K562 (cell line): ENCODE measurements around the gene SH2B2. TPM values are rescaled to one million over a fixed set of nuclear protein-coding genes. Genes with fewer than 3 reads are reported as not detected.

Experiments
- ATAC-seq: fragments of 200-7000 bp; cut with Tn5 transposase; 3 replicates; pipeline ENCODE4 v1.9.1; 2020; ENCODE audit warnings: moderate library complexity
- BruUV-seq: library from RNA; stranded (reverse); fragments of 400-500 nt; replicated peaks from 2 replicates; lab custom pipeline; 2021; lab: Mats Ljungman, UMichigan
- CTCF ChIA-PET: fragments of 300-600 bp; formaldehyde crosslinking; extraction: SDS; loops from one replicate; lab custom pipeline; 2021; ENCODE audit warnings: low intra/inter-chr PET ratio; lab: Yijun Ruan, JAX
- POLR2A ChIA-PET: fragments of 300-600, 350-650 bp; sonication (Branson Sonifier 250); formaldehyde crosslinking; extraction: SDS; loops from one replicate; lab custom pipeline; 2021; ENCODE audit warnings: antibody characterized with exemption, inconsistent platforms; lab: Yijun Ruan, JAX
- DNase-seq, 4 experiments: peaks; one replicate each; pipeline versions ENCODE4 v3.0.0 to v3.0.0-alpha.2; 2011 to 2018; ENCODE audit warnings: low spot score in 3 of 4, mixed read lengths in 3 of 4; ENCODE audit errors: extremely low read depth in 1 of 4
- FAIRE-seq: peaks from 2 replicates; lab custom pipeline; 2011; peaks lifted over from hg19 to GRCh38; lab: Jason Lieb, UNC
- H2AFZ ChIP-seq: 2 replicates; pipeline ENCODE4 v1.6.0; 2011; ENCODE audit warnings: low read depth, low read length, control low read depth, inconsistent platforms
- H3K27ac ChIP-seq: fragments of 200-600 bp; 3 replicates; pipeline ENCODE4 v1.8.0; 2011; ENCODE audit warnings: low read depth, mild to moderate bottlenecking, control low read depth, inconsistent platforms, low read length, moderate library complexity, mixed read lengths; ENCODE audit errors: extremely low read depth
- H3K27me3 ChIP-seq, 2 experiments: fragments of 300-600 bp in 1 of 2; 2 replicates in 1 of 2; 3 replicates in 1 of 2; pipeline versions ENCODE4 v1.6.0 to v1.8.0; 2011; ENCODE audit warnings: inconsistent platforms in 2 of 2, low read length in 2 of 2, mild to moderate bottlenecking in 1 of 2, mixed read lengths in 1 of 2, moderate library complexity in 1 of 2; ENCODE audit not compliant: control insufficient read depth in 2 of 2, insufficient read depth in 2 of 2
- H3K36me3 ChIP-seq: fragments of 300-600 bp; 3 replicates; pipeline ENCODE4 v1.8.0; 2011; ENCODE audit warnings: mild to moderate bottlenecking, low read length, inconsistent platforms; ENCODE audit not compliant: control insufficient read depth, insufficient read depth
- H3K4me1 ChIP-seq, 2 experiments: fragments of 200-600 bp in 1 of 2; replicated peaks in 1 of 2; 2 replicates in 1 of 2; 3 replicates in 1 of 2; pipeline versions ENCODE4 v1.5.1 to v1.8.0; 2011; ENCODE audit warnings: inconsistent platforms in 2 of 2, low read length in 2 of 2, mild to moderate bottlenecking in 1 of 2, mixed read lengths in 1 of 2, moderate library complexity in 1 of 2; ENCODE audit not compliant: control insufficient read depth in 2 of 2, insufficient read depth in 2 of 2
- H3K4me2 ChIP-seq: 2 replicates; pipeline ENCODE4 v1.6.1; 2011; ENCODE audit warnings: low read length, control low read depth, inconsistent platforms, mixed read lengths; ENCODE audit not compliant: insufficient read depth
- H3K4me3 ChIP-seq: fragments of 200-600 bp; sonication (generic), shearing (Covaris generic); 2 replicates; pipeline ENCODE4 v1.5.1; 2016; ENCODE audit warnings: control low read depth, inconsistent platforms
- H3K79me2 ChIP-seq: fragments of 200-600 bp; 3 replicates; pipeline ENCODE4 v1.8.0; 2011; ENCODE audit warnings: low read length, inconsistent platforms; ENCODE audit not compliant: control insufficient read depth, insufficient read depth
- H3K9ac ChIP-seq, 2 experiments: 2 replicates each; pipeline versions ENCODE4 v1.6.0 to v1.6.1; 2011; ENCODE audit warnings: low read depth in 2 of 2, low read length in 2 of 2, control low read depth in 1 of 2, inconsistent platforms in 1 of 2, mild to moderate bottlenecking in 1 of 2, mixed read lengths in 1 of 2; ENCODE audit not compliant: insufficient read depth in 1 of 2
- H3K9me1 ChIP-seq: one replicate; pipeline ENCODE4 v1.6.0; 2011; ENCODE audit warnings: inconsistent platforms, mild to moderate bottlenecking, low read length, moderate library complexity; ENCODE audit not compliant: control insufficient read depth, insufficient read depth
- H3K9me3 ChIP-seq: replicated peaks from 2 replicates; pipeline ENCODE4 v1.5.1; 2011; ENCODE audit warnings: low read depth, low read length, inconsistent platforms; ENCODE audit not compliant: control insufficient read depth, insufficient read depth
- H4K20me1 ChIP-seq: replicated peaks from 2 replicates; pipeline ENCODE4 v1.6.1; 2011; ENCODE audit warnings: low read length, inconsistent platforms, mixed read lengths; ENCODE audit not compliant: control insufficient read depth, insufficient read depth
- ATF1 ChIP-seq, 2 experiments: fragments of 450-650 bp in 1 of 2; IDR thresholded peaks; 2 replicates each; pipeline ENCODE4 v1.6.1; 2016; ENCODE audit warnings: missing compliant biosample characterization in 1 of 2, missing genetic modification characterization in 1 of 2
- BCOR ChIP-seq: fragments of 450-650 bp; IDR thresholded peaks from 2 replicates; pipeline ENCODE4 v1.6.1; 2016
- BRCA1 ChIP-seq, 2 experiments: fragments of 450-650 bp in 1 of 2; sonication (generic) in 1 of 2; formaldehyde crosslinking in 1 of 2; IDR thresholded peaks; 2 replicates each; pipeline versions ENCODE4 v1.5.0 to v1.6.1; 2017 to 2020; ENCODE audit warnings: mild to moderate bottlenecking in 1 of 2, missing genetic modification reagents in 1 of 2
- CHD2 ChIP-seq: IDR thresholded peaks from 2 replicates; pipeline ENCODE4 v1.6.1; 2011; ENCODE audit warnings: low read depth, low read length
- CREM ChIP-seq: IDR thresholded peaks from 2 replicates; pipeline ENCODE4 v1.6.1; 2014; ENCODE audit warnings: antibody characterized with exemption, low read depth
- GABPB2 ChIP-seq: fragments of 250-450 bp; sonication (Bioruptor Pico); conservative IDR thresholded peaks from 2 replicates; pipeline ENCODE4 v1.5.1; 2021; ENCODE audit warnings: mild to moderate bottlenecking
- HDAC8 ChIP-seq: fragments of 450-650 bp; IDR thresholded peaks from 2 replicates; pipeline ENCODE4 v1.6.1; 2016; ENCODE audit warnings: mild to moderate bottlenecking, missing genetic modification characterization, moderate library complexity, missing compliant biosample characterization
- JUND ChIP-seq, 2 experiments: IDR thresholded peaks; 2 replicates in 1 of 2; 3 replicates in 1 of 2; pipeline ENCODE4 v1.6.1; 2011; ENCODE audit warnings: borderline replicate concordance in 2 of 2, low read depth in 2 of 2, low read length in 2 of 2, improper control_type of control experiment in 1 of 2, missing biosample characterization in 1 of 2, missing genetic modification characterization in 1 of 2, missing genetic modification reagents in 1 of 2
- PHF8 ChIP-seq: fragments of 200-600 bp; sonication (generic); IDR thresholded peaks from 2 replicates; pipeline ENCODE4 v1.6.1; 2012; ENCODE audit warnings: mixed run types, mild to moderate bottlenecking, inconsistent platforms, low read length, moderate library complexity, borderline replicate concordance
- PTBP1 ChIP-seq: fragments of 200-400 bp; formaldehyde crosslinking; IDR thresholded peaks from 2 replicates; pipeline ENCODE4 v1.6.1; 2017; ENCODE audit warnings: low read depth, low read length
- PTRF ChIP-seq: fragments of 450-650 bp; IDR thresholded peaks from 2 replicates; pipeline ENCODE4 v1.6.1; 2016; ENCODE audit warnings: mild to moderate bottlenecking, missing genetic modification characterization, missing compliant biosample characterization
- SAFB ChIP-seq: fragments of 200-400 bp; formaldehyde crosslinking; IDR thresholded peaks from 2 replicates; pipeline ENCODE4 v1.6.1; 2017; ENCODE audit warnings: low read depth, low read length, borderline replicate concordance
- ZNF134 ChIP-seq: fragments of 250-450 bp; sonication (Bioruptor Pico); conservative IDR thresholded peaks from 2 replicates; pipeline ENCODE4 v1.4.0; 2020
- ZNF316 ChIP-seq: fragments of 450-650 bp; IDR thresholded peaks from 2 replicates; pipeline ENCODE4 v1.6.1; 2016
- ZNF324 ChIP-seq: fragments of 250-450 bp; sonication (Bioruptor Pico); IDR thresholded peaks from 2 replicates; pipeline ENCODE4 v1.4.0; 2020; ENCODE audit warnings: mild to moderate bottlenecking
- WGBS: fragments of 100-300 bp; shearing (Covaris generic); methylation state at CpG from one replicate; pipeline ENCODE4 v1.1.6; 2016; ENCODE audit warnings: low coverage, mixed read lengths; ENCODE audit not compliant: insufficient coverage; ENCODE audit errors: missing lambda C conversion rate; 5-methylcytosine and 5-hydroxymethylcytosine counted together
- in situ Hi-C: fragments of 300-500 bp; cut with MboI; formaldehyde crosslinking; loops from 4 replicates; pipeline ENCODE4 v1.15.0; 2018; ENCODE audit warnings: inconsistent platforms, mixed read lengths
- intact Hi-C: fragments of 100-400 bp; cut with micrococcal nuclease; formaldehyde crosslinking; loops from 2 replicates; pipeline ENCODE4 v1.14.2; 2022
- polyA plus RNA-seq, 8 experiments: library from polyadenylated mRNA; depleted of rRNA in 4 of 8; stranded (reverse) in 5 of 8; unstranded in 3 of 8; fragments of >200 nt; fragmentation: Nextera tagmentation in 2 of 8; fragmentation: Illumina TruSeq in 1 of 8; extraction: Ambion mirVana in 2 of 8; extraction: Trizol in 1 of 8; gene quantifications; 2 replicates each; pipeline versions ENCODE4 v1.2.1 to v1.2.3, GENCODE V29; 2011 to 2014; ENCODE audit warnings: inconsistent platforms in 1 of 8, missing spikeins in 1 of 8
- total RNA-seq, 7 experiments: library from RNA; depleted of rRNA in 6 of 7; stranded (reverse); fragments of >200 nt in 6 of 7; fragmentation: Illumina TruSeq in 2 of 7; extraction: Trizol in 2 of 7; gene quantifications; 2 replicates each; pipeline versions ENCODE4 v1.2.1 to v1.2.3, GENCODE V29; 2011 to 2021; ENCODE audit warnings: low replicate concordance in 1 of 7
- TF ChIP-seq, protein P1 (sequence below): sonication (generic); formaldehyde crosslinking; IDR thresholded peaks from 2 replicates; pipeline ENCODE4 v1.8.0; 2022; ENCODE audit warnings: mild to moderate bottlenecking, missing genetic modification reagents
- TF ChIP-seq, protein P2 (sequence below): fragments of 250-450 bp; sonication (Bioruptor Pico); IDR thresholded peaks from 2 replicates; pipeline ENCODE4 v1.6.1; 2021; ENCODE audit warnings: mild to moderate bottlenecking

SH2B2 gene
- total and polyA plus RNA-seq, 9 of the 15 experiments (the other 6 are each of a cell fraction or from before 2014, with no cell fraction given) = 0.03 to 0.89 (median 0.07) TPM; not detected in 4

DNA sequence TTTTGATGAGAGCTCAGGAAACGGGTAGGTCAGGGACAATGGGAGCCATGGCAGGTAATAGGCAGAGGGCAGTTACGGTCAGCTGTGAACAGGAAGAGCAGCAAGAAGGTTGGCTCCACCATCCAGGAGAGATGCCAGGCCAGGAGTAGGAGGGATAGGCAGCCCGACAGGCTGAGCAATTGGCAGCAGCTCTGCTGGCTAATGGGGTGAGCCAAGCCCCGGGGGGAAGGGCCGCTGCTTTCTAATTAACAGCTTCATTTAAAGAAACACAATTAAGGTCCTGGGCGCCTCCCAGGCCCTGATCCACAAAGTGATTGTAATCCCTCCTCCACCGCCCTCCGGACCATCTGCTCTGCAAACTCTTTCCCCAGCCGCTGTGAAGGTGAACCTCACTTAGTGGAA lies 23.7 kb downstream of the SH2B2 start (continued):
- no peak for TF ChIP-seq ZNF324 (CRISPR knock-in tag)
- no peak for TF ChIP-seq JUND (IDR thresholded peaks at IDR 0.05; ENCODE audit: borderline replicate concordance, low read depth, low read length)
- no peak for TF ChIP-seq JUND (tag; IDR thresholded peaks at IDR 0.05; ENCODE audit: borderline replicate concordance, low read depth, low read length)
- TF ChIP-seq HDAC8 (tag) = no peak
- peak; percentile 89 for TF ChIP-seq BCOR
- peak; percentile 84; the same call in 1 of the 2 replicates for TF ChIP-seq PTBP1

DNA sequence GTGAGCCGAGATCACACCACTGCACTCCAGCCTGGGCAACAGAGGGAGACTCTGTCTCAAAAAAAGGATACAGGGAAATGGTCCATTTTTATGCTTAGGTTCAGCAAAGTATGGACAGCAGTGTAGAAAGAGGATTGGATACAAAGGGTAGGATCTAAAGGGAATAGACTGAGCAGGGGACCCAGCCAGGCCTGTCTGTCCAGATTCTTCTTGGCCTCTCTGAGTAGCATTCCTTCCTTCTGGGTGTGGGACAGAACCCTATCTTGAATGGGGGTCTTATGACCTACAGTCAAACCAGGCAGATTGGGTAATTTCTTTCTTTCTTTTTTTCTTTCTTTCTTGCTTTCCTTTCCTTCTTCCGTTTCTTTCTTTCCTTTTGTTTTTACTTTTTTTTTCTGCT lies 25.6 kb downstream of the SH2B2 start:
- POLR2A ChIA-PET = no interaction called here
- no peak overlapping the region for H2AFZ ChIP-seq
- peaks cover 0 to 15% of the 10 kb centered on the region in 2 experiments; a peak in 2 of 5 replicates for H3K4me1 ChIP-seq
- H3K27ac ChIP-seq = no peak overlapping the region
- no peaks in the 10 kb centered on the region for H3K9me3 ChIP-seq
- no peaks in the 10 kb centered on the region for H3K9me1 ChIP-seq
- intact Hi-C loops = no loop called here
- no peak overlapping the region for H3K4me3 ChIP-seq
- ATAC-seq = no peak
- no peak for DNase-seq
- CTCF ChIA-PET = no interaction called here
- TF ChIP-seq CREM (no peak), PTRF (no peak), ZNF316 (no peak), SAFB (no peak), CHD2 (no peak), ZNF134 (no peak), ATF1 (CRISPR knock-in tag; IDR thresholded peaks at IDR 0.05) (no peak), ATF1 (tag; IDR thresholded peaks at IDR 0.05) (no peak), BRCA1 (IDR thresholded peaks at IDR 0.05) (no peak), BRCA1 (CRISPR knock-in tag; IDR thresholded peaks at IDR 0.05) (no peak), GABPB2 (no peak), PHF8 (no peak)
- TF ChIP-seq, protein P1, sequence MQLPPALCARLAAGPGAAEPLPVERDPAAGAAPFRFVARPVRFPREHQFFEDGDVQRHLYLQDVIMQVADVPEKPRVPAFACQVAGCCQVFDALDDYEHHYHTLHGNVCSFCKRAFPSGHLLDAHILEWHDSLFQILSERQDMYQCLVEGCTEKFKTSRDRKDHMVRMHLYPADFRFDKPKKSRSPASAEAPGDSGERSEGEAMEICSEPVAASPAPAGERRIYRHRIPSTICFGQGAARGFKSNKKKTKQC (CRISPR knock-in tag) = no peak
- TF ChIP-seq, protein P2, sequence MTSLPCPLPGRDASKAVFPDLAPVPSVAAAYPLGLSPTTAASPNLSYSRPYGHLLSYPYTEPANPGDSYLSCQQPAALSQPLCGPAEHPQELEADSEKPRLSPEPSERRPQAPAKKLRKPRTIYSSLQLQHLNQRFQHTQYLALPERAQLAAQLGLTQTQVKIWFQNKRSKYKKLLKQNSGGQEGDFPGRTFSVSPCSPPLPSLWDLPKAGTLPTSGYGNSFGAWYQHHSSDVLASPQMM (CRISPR knock-in tag) = no peak
- no peaks in the 10 kb centered on the region for H3K36me3 ChIP-seq
- H4K20me1 ChIP-seq = no peaks in the 10 kb centered on the region; the same call in 1 of the 2 replicates
- no TSS peak for BruUV-seq
- in situ Hi-C loops = loop anchor here (25.0 kb wide), 1 partner anchor 350 kb away; the partner anchor contains the start of genes POLR2J2 and SPDYE2B
- H3K79me2 ChIP-seq = no peaks in the 10 kb centered on the region
- H3K27me3 ChIP-seq = peaks cover 27 to 58% of the 10 kb centered on the region in 2 experiments; a peak in 4 of 5 replicates
- H3K4me2 ChIP-seq = no peak overlapping the region
- no peak for FAIRE-seq
- no peak overlapping the region for H3K9ac ChIP-seq
- WGBS = 5% methylated on average over 2 of the region's 2 CpGs
